Fibroblast of lung (primary cell): ENCODE measurements around the gene GNG7. TPM values are rescaled to one million over a fixed set of nuclear protein-coding genes. Genes with fewer than 3 reads are reported as not detected.

ENCODE experiments used
- DNase-seq, 2 donors: peaks; one replicate each; pipeline versions ENCODE4 v3.0.0 to v3.0.0-alpha.2; 2010; ENCODE audit warnings: low read depth in 2 of 2
- H2AFZ ChIP-seq: 2 replicates; pipeline ENCODE4 v1.5.1; 2012; ENCODE audit warnings: low read length, control low read depth, inconsistent platforms
- H3K27ac ChIP-seq: 2 replicates; pipeline ENCODE4 v1.5.1; 2011; ENCODE audit warnings: low read length, control low read depth; ENCODE audit not compliant: insufficient read depth
- H3K27me3 ChIP-seq: 2 replicates; pipeline ENCODE4 v1.5.1; 2011; ENCODE audit warnings: mild to moderate bottlenecking, low read length; ENCODE audit not compliant: control insufficient read depth, insufficient read depth
- H3K36me3 ChIP-seq: 2 replicates; pipeline ENCODE4 v1.5.1; 2011; ENCODE audit warnings: low read length; ENCODE audit not compliant: control insufficient read depth, insufficient read depth
- H3K4me1 ChIP-seq: 2 replicates; pipeline ENCODE4 v1.5.1; 2011; ENCODE audit warnings: low read length; ENCODE audit not compliant: control insufficient read depth, insufficient read depth; ENCODE audit errors: extremely low read depth
- H3K4me2 ChIP-seq: 2 replicates; pipeline ENCODE4 v1.5.1; 2011; ENCODE audit warnings: low read length, control low read depth; ENCODE audit not compliant: insufficient read depth; ENCODE audit errors: extremely low read depth
- H3K4me3 ChIP-seq, 4 experiments: fragments of 200-600 bp in 1 of 4; sonication (generic) in 1 of 4; replicated peaks in 1 of 4; 2 replicates each; pipeline ENCODE4 v1.5.1; 2011 to 2016; ENCODE audit warnings: low read length in 4 of 4, low read depth in 3 of 4, mild to moderate bottlenecking in 3 of 4, control low read depth in 2 of 4, inconsistent platforms in 1 of 4, mixed read lengths in 1 of 4; ENCODE audit not compliant: insufficient read depth in 1 of 4; ENCODE audit errors: control extremely low read depth in 1 of 4
- H3K79me2 ChIP-seq: 2 replicates; pipeline ENCODE4 v1.5.1; 2012; ENCODE audit warnings: mild to moderate bottlenecking, low read length, inconsistent platforms; ENCODE audit not compliant: control insufficient read depth, insufficient read depth
- H3K9ac ChIP-seq: 2 replicates; pipeline ENCODE4 v1.5.1; 2011; ENCODE audit warnings: mild to moderate bottlenecking, low read length, control low read depth; ENCODE audit not compliant: insufficient read depth
- H3K9me3 ChIP-seq: 2 replicates; pipeline ENCODE4 v1.5.1; 2012; ENCODE audit warnings: low read depth, low read length; ENCODE audit not compliant: control insufficient read depth, insufficient read depth
- H4K20me1 ChIP-seq: 2 replicates; pipeline ENCODE4 v1.5.1; 2011; ENCODE audit warnings: low read length; ENCODE audit not compliant: control insufficient read depth, insufficient read depth; ENCODE audit errors: extremely low read depth
- EZH2 ChIP-seq: IDR thresholded peaks from 2 replicates; pipeline ENCODE4 v1.5.1; 2012; ENCODE audit warnings: low read length, control low read depth, mild to moderate bottlenecking; ENCODE audit errors: missing control alignments
- polyA plus RNA-seq, 2 donors: library from polyadenylated mRNA; depleted of rRNA in 1 of 2; stranded (reverse) in 1 of 2; unstranded in 1 of 2; fragments of >200 nt; gene quantifications; 2 replicates each; pipeline ENCODE4 v1.2.1, GENCODE V29; 2011 to 2012; ENCODE audit warnings: missing spikeins in 1 of 2
- total RNA-seq: library from RNA; depleted of rRNA; stranded (reverse); fragments of >200 nt; gene quantifications from 2 replicates; pipeline ENCODE4 v1.2.1, GENCODE V29; 2014
- TF ChIP-seq, protein P1 (sequence below), 2 donors: IDR thresholded peaks in 1 of 2; conservative IDR thresholded peaks in 1 of 2; 1 replicate in 1 of 2; 2 replicates in 1 of 2; pipeline ENCODE4 v1.5.1; 2011 to 2012; ENCODE audit warnings: low read length in 2 of 2, control low read depth in 1 of 2, inconsistent platforms in 1 of 2, low read depth in 1 of 2, mild to moderate bottlenecking in 1 of 2

Gene GNG7
- total and polyA plus RNA-seq, 2 donors (not counting 1 experiment from before 2014, with no cell fraction given), result 0.27 to 0.83 TPM

DNA sequence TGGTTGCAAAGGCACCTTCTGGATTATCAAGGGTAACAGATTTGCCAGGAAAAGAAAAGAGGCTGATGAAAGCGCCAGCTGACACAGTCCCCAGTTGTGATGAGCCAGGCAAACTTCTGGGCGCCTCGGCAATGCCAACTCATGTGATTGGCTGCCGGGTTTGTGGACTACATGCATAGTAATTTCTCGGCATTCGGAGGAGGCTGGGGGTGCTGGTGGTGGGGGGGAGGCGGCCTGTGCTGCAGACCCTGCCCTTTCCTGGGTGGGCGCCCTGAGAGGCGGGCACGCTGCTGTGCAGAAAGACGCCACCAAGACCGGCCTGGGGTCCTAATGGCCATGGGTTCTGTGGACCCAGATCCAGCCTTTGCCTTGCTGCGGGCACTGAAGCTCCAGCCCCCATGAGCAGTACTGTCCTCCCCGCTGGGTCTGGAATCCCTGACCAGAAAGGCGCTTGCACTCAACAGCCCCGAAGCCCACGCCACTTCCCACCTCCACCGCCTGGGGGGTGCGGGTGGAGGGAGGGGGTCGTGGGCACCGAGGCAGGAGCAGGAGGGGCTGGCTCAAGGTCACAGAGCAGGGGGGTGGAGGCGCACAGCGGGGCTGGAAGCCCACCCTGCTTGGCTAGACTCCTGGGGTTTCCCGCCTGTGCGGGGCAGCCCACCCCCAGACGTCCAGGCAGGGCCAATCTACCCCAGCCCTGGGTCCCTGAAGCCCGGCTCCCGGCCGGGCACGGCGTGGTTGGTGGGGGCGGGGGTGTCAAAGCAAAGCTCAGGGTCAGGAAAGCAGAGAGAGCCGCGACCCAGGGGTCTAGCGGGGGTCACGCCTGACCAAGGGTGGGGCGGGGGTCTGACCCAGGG, 17.7 kb upstream of the GNG7 start:
- Histone ChIP-seq H3K27me3 (no peaks in the 10 kb centered on the region), H3K9ac (peak overlapping the region; percentile 7), H3K4me1 (peaks cover 4% of the 10 kb centered on the region), H3K4me3 (peak overlapping the region; percentile 7 to 60 (median 28)), H3K79me2 (no peaks in the 10 kb centered on the region), H3K36me3 (no peaks in the 10 kb centered on the region), H3K9me3 (no peaks in the 10 kb centered on the region), H3K4me2 (peak overlapping the region; percentile 64), H2AFZ (no peak overlapping the region), H3K27ac (no peak overlapping the region), H4K20me1 (no peaks in the 10 kb centered on the region)
- TF ChIP-seq, protein P1, sequence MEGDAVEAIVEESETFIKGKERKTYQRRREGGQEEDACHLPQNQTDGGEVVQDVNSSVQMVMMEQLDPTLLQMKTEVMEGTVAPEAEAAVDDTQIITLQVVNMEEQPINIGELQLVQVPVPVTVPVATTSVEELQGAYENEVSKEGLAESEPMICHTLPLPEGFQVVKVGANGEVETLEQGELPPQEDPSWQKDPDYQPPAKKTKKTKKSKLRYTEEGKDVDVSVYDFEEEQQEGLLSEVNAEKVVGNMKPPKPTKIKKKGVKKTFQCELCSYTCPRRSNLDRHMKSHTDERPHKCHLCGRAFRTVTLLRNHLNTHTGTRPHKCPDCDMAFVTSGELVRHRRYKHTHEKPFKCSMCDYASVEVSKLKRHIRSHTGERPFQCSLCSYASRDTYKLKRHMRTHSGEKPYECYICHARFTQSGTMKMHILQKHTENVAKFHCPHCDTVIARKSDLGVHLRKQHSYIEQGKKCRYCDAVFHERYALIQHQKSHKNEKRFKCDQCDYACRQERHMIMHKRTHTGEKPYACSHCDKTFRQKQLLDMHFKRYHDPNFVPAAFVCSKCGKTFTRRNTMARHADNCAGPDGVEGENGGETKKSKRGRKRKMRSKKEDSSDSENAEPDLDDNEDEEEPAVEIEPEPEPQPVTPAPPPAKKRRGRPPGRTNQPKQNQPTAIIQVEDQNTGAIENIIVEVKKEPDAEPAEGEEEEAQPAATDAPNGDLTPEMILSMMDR (conservative IDR thresholded peaks at IDR 0.05 in 1 of 2, IDR thresholded peaks at IDR 0.05 in 1 of 2; ENCODE audit: low read depth in 1 of 2, low read length in 2 of 2), result peak in 1 of 2 donors; percentile 5
- no peak for TF ChIP-seq EZH2
- peak; percentile 26 to 27 for DNase-seq

DNA sequence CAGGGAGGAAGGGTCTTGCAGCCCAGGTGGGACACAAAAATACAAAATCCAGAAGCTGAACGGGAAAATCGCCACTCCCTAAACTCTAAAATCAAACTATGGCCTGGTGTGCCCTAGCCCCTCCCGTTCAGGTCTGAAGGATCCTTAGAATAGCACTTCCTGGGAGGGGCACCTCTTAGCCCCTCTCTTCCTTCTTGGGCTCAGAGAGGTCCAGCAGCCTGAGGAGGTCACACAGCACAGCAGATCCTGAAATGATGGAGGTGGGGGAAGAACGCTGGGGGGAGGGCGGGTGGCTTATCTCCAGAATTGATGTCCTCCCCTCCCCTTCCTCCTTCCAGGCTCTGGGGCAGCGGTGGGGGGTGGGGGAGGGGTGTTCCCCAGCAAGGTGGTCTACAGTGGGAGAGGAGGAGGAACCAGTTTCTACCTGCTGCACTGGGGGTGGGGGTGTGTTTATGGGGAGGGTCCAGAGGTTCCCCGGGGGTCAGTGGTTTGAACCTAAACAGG, 16.8 kb upstream of the GNG7 start:
- H3K4me2 ChIP-seq, result no peak overlapping the region
- no peak overlapping the region for H3K9ac ChIP-seq
- TF ChIP-seq EZH2, result no peak
- TF ChIP-seq, protein P1 (conservative IDR thresholded peaks at IDR 0.05 in 1 of 2, IDR thresholded peaks at IDR 0.05 in 1 of 2; ENCODE audit: low read depth in 1 of 2, low read length in 2 of 2), result no peak
- DNase-seq, result no peak
- H3K36me3 ChIP-seq, result no peaks in the 10 kb centered on the region
- no peaks in the 10 kb centered on the region for H3K27me3 ChIP-seq
- no peaks in the 10 kb centered on the region for H3K9me3 ChIP-seq
- no peaks in the 10 kb centered on the region for H4K20me1 ChIP-seq
- H2AFZ ChIP-seq, result no peak overlapping the region
- no peaks in the 10 kb centered on the region for H3K79me2 ChIP-seq
- H3K27ac ChIP-seq, result no peak overlapping the region
- H3K4me3 ChIP-seq, result no peak overlapping the region
- peaks cover 4% of the 10 kb centered on the region for H3K4me1 ChIP-seq

DNA sequence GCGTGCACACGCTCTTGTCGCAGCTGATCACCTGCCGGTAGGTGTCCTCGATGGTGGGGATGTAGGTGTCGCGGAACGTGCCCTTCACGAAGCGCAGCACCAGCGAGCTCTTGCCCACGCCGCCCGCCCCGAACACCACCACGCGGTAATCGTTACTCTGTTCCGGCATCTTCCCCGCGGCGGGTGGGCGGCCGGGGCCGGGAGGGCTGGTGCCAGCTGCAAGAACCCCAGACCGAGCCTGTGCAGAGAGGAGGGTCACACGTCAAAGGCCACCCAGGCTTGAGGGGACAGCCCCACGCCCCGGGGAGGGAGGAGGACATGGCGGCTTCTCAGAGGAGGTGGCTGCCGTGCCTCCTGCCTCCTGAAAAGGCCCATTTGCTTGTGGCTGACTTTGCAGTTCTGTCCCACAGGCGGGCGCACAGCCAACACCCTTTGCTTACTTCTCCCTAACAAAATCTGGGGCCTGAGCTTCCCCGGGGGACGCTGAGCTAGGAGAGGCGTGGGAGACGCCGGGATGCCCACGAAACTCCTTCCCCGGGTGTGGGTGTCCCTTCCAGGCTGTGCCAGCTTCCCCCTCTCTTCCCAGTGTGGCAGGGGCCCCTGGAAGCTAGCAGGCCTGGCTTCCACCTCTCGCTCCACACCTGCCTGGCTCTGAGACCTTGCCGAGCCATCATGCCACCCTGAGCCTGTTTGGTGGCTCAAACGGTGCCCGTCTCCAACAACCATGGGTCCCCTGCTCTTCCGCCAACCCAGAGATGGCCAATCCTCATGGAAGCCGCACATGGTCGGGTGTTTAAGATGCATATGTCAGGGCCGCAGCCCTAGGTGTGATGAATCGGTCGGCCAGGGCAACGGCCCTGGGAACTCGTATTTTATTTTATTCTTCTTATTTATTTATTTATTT, 15.4 kb upstream of the GNG7 start:
- Histone ChIP-seq H3K9ac (no peak overlapping the region), H4K20me1 (no peaks in the 10 kb centered on the region), H3K4me1 (no peaks in the 10 kb centered on the region), H2AFZ (no peak overlapping the region), H3K79me2 (no peaks in the 10 kb centered on the region), H3K4me3 (no peak overlapping the region), H3K27ac (no peak overlapping the region), H3K27me3 (no peaks in the 10 kb centered on the region), H3K9me3 (no peaks in the 10 kb centered on the region), H3K36me3 (no peaks in the 10 kb centered on the region), H3K4me2 (no peak overlapping the region)
- TF ChIP-seq, protein P1 (conservative IDR thresholded peaks at IDR 0.05 in 1 of 2, IDR thresholded peaks at IDR 0.05 in 1 of 2; ENCODE audit: low read depth in 1 of 2, low read length in 2 of 2), result no peak
- no peak for TF ChIP-seq EZH2
- no peak for DNase-seq
